HG03064 (cell line): ENCODE results near the gene PCID2.

Experiments
- ATAC-seq: cut with Tn5 transposase; IDR thresholded peaks from one replicate; pipeline ENCODE4 v1.9.1; 2021; ENCODE audit warnings: low read depth; ENCODE audit not compliant: unreplicated experiment

PCID2 gene

DNA sequence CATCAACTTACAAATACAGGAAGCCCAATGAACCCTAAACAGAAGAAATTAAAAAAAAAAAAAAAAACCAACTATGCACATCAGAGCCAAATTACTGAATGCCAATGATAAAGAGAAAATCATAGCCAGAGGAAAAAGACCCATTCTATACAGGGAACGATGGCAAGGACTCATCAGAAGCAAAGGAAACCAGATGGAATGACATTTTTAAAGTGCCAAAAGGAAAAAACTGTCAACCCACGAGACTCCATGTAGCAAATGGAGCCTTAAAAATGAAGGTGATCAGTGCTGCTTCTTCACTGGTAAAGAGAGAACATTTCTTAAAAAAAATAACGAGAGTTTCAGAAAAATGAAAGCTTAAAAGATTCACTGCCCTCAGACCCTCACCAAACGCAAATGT, 18.3 kb downstream of the PCID2 start:
- ATAC-seq = no peak

DNA sequence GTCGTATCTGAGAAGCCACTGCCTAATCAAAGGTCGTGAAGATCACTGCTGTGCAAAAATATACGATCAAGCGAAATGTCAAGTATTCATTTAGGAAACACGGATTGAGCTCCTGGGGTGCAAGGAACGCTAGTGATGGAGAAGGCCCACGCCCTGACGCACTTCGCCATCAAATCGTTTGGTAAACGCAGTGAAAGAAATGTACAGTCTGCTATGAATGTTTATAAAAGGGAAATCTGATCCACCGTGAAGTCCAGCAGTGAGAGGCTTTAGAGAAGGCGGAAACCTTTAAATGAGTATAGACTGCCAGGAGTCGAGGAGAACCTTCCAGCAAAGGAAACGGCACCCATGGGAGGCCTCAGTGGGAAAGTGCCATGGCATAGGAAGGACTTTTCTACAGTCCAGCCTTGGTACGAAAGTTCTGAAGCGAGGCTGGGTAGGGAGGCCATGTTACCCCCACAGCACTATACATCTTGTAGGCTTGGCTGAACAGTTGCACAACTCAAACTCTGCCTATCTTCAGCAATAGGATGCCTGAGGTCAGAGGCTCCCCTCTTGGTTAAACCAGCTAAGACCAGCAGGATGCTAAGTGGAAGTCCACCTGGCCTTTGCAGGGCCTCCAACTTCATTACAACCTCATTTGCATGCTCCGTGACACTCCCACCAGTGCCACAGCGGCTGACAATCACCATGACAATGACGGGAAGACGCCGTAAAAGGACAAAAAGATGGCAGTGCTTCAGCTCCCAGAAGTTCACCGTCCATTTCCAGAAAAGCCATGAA, 20.4 kb downstream of the PCID2 start:
- ATAC-seq = no peak

DNA sequence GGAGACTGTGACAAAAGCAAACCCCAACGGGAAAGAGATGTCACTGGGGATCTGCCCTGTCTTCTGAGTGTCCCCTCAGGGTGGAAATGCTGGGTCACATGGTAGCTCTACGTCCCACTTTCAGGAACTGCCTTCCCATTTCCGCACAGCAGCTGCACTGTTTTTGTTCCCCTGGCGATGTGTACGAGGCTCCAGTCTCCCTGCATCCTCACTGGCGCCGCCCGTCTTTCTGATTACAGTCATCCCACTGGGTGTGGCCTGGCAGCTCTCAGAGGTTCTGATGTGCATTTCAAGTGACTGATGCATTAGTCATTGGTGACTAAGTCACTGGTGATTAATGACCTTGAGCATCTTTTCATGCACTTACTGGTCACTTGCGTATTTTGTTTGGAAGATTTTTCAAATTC, 21.2 kb downstream of the PCID2 start:
- no peak for ATAC-seq

DNA sequence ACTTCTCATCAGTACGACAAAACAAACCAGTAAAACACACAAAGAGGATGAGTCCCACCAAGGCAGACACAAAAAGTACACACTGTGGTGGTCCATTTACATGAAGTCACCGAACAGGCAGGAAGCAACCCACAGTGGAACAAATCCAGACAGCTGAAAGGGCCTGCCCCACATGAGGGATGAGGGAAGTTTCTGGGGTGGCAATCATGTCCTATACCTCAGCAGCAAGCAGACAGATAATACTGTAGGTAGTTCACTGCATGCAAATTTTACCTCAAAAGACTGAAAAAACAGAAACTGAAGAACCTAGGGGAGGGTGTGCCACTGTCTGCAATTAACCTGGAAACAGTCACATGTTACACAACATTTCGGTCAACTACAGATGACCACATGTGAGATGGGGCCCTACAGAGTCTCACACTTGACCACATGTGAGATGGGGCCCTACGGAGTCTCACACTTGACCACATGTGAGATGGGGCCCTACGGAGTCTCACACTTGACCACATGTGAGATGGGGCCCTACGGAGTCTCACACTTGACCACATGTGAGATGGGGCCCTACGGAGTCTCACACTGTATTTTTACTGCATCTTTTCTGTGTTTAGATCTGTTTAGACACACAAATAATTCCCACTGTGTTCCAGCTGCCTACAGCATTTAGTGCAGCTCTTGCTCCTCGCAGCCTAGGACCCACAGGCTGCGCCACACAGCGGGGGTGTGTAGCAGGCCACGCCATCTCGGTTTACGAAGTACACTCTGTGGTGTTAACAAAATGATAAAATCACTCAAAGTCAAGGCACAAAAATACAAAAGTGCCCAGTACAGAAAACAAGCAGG, 22.2 kb downstream of the PCID2 start:
- peak; percentile 97 for ATAC-seq

DNA sequence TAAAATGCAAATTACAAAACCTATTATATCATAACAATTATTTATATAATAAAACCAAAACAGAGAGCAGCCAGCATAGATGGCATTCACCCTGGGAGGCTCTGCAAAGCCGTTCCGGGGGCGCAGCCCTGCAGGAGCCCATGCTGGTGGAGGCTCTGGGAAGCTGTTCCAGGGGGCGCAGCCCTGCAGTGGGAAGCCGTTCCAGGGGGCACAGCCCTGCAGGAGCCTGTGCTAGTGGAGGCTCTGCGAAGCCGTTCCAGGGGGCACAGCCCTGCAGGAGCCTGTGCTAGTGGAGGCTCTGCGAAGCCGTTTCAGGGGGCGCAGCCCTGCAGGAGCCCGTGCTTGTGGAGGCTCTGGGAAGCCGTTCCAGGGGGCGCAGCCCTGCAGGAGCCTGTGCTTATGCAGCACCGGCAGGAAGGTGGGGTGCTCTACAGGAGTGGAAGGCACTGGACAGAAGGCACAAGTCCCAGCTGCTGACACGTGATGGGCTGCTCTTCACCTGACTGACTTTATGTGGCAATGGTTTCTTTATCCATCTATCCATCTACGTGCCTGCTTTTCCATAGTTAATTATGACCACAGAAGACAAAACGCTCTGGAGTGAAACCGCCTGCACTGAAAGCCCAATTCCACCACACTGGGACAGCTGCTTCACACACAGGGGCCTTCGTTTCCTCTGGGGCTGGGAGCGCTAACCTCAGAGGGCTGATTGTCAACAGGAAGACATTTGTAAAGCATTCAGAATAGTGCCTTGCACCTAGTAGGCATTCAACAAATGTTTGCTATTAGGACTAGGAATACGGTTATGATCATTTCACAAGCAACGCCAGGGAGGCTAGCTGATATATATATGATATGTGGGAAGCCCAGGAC, 23.7 kb downstream of the PCID2 start:
- ATAC-seq = no peak

DNA sequence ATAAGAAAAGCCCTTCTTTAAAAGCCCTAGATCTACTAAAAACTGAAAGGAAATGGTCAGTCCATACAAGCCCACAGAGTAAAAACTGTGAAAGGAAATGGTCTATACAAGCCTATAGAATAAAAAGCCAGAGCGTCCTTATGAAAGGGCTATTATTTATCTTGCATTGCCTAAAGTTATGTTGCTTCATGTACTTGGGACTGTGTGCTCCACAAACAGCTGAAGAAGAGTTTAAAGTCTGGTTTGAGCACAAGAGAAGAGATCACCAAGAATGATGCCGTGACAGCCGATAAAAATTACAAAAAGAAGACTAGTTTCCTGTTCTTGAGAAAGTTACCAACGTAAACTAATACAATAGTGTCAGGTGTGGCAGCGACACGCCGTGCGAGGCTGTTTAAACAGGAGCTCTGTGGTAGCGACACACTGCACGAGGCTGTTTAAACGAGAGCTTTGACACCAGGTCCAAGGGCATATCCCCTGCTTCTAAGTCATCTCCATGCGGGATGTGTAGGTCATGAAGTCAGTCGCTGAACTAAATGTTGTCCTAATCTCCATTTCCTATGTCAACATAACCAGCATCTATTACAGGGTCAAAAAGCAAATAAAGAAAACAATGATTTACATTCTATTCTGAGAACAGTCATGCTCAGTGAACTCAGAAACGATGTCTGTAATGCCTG, 24.9 kb downstream of the PCID2 start:
- ATAC-seq = no peak

DNA sequence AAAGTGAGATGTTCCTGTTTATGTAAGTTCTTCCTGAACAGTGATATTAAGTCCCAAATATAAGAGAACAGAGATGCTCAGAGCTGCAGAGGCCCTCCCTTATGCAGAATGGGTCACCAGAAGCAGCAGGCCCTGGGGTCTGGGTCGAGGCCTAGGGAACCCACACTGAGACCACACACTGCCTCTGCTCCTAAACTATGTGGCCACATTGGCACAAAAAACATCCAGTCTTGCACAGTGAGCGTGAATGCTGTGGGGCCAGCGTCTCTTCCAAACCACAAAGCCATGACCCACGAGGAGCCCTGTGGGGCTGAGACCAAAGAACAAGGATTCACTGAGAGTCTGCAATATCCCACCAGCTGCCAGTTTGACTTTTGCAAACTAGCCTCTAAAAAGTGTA, 26.4 kb downstream of the PCID2 start:
- no peak for ATAC-seq

DNA sequence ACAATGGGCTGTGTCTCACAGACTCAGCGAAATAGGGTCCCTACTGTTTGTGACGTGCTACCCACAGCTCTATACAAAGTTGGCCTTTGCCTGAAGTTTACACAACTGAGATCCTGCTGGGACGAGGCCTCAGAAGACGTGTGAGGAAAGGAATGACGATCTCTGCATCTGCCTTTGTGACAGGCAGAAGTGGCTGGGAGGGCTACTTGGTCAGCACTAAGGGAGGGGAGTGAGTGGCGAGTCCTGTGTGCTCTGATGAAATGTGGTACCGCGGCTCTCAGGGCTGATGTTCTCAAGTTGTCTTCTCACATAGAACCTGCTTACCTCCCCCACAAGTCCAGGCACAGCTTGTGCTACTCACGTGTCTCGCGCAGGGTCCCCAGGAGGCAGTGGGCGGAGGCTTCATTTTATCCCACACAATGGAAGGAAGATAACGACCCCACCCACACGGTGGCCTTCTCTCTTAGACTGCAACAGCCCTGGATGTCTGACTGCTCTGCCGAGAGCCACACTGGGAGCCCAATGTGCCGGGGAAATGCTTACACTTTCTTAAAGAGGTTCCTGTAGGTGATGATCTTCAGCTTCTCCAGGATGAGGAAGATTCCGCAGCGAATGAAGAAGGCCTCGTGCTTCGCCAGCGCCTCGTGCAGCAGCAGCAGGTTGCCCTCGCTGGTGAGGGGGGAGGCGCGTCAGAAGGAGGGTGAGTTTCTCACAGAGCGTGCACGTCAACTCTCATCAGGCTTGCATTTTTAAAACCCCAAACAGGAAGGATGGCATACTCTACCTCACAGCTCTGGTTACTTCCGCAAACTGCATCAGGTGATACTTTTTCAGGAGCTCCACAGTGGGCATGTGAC, 28.9 kb downstream of the PCID2 start:
- ATAC-seq = no peak

DNA sequence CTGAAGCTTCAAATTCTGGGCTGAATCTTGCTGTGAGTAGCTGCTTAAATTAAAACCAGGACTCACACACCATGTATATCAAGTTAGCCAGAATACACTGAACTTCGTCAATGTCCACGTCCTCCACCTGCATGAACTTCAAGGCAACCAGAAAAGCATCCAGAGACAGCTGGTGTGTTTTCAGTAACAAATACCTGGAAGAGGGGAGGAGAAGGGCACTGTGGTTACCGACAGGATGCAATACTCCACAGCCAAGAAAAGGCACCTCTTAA, 29.6 kb downstream of the PCID2 start:
- ATAC-seq = no peak

DNA sequence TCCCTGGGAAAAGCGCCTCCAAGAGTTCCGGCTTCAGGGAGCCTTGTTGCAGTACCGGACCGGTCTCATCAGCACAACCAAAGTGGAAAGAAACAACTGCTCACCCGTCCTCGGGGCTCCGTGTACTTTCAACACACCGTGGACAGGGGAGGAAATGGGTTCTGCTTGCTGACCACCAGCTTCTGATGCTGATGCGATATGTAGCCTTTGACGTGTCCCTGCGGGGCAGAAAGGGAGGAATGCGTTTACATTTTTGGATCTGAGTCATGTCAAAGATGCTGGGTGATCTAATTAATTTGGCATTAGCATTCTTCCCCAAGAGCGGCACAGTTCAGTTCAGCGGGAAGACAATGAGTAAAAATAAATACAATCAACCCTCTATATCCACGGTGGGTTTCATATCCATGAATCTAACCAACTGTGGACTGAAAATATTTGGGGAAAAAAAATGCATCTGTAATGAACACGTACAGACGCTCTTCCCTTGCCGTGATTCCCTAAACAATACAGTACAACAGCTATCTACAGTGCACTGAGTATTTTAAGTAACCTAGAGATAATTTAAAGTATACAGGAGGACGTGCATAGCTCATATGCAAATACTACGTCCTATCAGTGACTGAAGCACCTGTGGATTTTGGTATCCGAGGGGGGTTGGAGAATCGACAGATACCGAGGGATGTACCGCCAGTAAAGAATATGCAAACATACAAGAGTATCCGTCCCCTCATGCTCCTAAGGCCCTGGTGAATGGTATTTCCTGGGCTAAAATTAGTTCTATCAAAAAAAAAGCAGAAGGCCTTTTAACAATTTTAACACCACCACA, 30.2 kb downstream of the PCID2 start:
- ATAC-seq = no peak

DNA sequence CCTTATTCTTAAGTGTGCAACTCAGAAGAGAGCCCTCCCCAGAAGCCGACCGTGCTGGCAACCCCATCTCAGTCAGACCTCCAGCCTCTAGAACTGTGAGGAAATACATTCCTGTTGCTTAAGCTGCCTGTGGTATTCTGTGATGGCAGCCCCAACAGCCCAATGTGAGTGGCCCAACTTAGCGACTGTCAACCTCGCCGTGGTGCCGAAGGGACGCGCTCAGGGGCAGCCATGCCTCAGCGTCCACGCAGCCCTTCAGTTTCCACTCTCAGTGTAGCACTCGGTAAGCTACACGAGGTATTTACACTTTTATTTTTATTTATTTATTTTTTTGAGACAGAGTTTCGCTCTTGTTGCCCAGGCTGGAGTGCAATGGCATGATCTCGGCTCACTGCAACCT, 31.6 kb downstream of the PCID2 start:
- ATAC-seq = no peak

DNA sequence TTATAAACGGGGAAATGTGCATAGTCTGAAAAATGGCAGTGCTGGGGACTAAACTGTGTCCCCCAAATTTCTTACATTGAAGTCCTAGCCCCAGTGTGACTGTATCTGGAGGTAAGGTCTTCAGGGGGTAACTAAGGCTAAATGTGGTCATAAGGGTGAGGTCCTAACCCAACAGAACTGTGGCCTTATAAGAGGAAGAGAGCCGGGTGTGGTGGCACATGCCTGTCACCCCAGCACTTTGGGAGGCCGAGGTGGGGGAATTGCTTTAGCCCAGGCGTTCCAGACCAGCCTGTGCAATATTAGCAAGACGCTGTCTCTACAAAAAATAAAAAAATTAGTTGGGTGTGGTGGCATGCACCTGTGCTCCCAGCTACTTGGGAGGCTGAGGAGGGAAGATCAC, 32.2 kb downstream of the PCID2 start:
- no peak for ATAC-seq

DNA sequence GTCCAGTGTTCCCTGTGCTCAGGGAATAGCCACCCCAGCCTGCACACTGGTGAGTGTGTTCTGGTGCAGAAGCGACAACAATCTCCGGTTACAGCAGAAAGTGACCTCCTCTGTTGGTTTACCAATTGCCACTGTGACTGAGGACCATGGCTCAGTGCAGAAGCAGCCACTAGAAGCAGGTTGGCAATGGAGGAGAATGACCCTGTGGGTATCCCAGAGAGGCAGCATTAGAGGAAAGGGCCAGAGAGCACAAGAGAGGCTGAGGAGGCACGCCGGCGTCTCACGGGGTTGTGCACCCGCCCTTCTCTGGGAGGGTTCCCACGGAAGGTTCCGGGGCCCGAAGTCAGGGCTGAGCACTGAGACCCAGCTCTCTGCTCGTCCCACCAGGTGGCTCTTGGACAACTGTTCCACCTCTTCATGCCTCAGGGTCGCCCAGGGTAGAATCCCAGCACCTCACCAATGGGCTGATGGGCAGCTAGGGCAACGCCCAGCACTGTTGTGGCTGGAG, 36.0 kb downstream of the PCID2 start:
- no peak for ATAC-seq

DNA sequence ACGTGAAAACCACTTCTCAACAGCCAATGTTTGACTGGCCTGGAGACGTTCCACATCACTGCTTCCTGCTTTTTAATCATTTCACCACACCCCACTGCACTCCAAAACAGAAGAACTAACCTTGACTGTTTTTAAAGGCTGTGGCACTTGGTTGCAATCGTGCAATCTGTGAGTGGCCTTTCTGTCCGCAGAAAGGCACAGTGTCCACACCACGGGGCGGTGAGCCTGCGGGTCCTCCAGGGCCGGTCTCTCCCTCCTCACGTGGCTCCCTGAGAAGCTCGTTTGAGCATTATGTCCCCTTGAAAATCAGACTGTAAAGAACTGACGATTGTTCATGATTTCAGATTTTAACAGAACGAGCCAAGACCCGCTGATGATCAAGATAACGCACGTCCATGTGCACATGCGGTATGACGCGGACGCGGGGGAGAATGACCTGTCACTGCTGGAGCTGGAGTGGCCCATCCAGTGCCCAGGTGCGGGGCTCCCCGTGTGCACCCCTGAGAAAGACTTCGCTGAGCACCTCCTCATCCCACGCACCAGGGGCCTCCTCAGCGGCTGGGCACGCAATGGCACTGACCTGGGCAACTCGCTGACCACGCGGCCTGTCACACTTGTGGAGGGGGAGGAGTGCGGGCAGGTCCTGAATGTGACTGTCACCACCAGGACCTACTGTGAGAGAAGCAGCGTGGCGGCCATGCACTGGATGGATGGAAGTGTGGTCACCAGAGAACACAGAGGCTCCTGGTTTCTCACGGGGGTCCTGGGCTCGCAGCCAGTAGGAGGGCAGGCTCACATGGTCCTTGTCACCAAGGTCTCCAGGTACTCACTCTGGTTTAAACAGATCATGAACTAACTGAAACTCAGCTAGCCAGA, 37.0 kb downstream of the PCID2 start:
- ATAC-seq = no peak

DNA sequence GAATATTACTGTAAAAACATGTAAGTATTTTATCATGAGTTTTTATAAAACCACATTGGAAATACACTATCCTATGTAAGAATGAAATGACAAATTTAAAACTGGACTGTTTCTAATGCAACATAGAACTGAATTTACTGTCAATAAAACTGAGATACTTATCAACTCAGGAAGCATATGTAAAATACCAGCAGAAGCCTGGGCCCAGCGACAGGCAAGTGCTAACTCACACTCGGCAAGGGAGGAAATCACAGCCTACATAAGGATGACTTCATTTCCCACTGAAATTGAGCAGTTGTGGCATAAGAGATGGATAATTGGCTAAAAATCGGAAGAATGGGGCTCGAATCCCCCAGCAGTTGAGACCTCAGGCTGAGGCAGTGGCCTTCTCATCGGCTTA, 38.0 kb downstream of the PCID2 start:
- no peak for ATAC-seq

DNA sequence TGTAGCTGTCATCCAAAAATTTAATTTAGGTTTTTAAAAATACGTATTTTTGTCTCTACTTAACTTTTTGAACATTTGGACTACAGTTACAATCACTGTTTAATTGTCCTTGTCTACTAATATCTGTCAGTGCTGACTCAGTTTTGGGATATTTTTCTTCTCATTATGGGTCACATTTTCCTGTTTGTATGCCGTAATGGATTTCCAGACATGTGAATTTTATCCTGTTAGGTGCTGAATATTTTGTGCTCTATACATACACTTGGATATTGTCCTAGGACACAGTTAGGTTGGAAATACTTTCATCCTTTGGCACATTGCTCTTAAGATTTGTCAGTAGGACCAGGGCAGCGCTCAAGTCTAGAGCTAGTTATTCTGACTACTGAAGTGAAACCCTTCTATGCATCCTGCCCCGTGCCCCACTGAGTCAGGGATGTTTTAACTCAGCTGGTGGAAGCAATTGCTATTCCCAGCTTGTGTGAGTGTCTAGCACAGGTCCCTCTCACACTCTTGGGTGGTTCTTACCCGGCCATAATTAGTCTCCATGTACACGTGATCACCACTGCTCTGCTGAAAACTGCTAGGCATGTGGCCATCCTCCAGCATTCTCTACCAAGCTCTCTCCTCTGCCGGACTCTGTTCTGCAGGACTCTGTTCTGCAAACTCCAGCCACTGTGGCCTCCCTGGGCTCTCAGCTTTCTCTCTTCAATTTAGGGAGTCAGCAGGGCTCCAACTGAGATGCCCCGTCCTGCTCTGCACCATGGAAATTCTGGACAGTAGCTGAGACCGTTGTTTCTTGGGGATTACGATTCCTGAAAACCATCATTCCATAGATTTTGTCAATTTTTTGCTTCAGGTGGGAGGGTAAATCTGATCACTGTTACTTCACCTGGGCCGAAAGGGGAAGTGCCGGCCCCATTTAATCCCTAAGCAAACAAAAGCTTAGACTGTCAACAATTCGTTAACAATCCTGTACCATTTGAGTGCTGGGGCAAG, 38.9 kb downstream of the PCID2 start:
- no peak for ATAC-seq

DNA sequence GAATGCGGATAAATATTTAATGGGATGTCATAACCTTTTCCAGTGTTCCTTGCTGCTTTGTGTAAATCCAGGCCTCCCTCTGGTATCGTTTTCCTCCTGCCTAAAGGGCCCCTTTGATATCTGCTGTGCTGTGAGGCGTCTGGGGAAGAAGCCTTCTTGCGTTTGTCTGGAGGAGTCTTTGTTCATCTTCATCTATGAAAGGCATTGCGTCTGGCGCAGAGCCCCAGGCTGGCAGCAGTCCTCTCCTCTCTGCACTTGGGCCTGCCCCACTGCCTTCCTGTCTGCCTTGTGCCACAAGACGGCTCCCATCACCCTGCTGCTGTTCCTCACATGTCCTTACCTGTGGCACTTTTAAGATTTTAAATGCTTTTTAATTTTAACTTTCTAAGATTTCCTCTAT, 40.3 kb downstream of the PCID2 start:
- no peak for ATAC-seq
